Testis (tissue), 2 donors: ENCODE data around the gene HTR4.

Source experiments
- CTCF ChIP-seq, 3 experiments: fragments of 450-650 bp in 2 of 3; fragments of 200-600 bp in 1 of 3; sonication (generic) in 1 of 3; IDR thresholded peaks; one replicate each; pipeline ENCODE4 v1.5.1; 2016 to 2019; ENCODE audit warnings: antibody characterized with exemption in 3 of 3, mild to moderate bottlenecking in 2 of 3, moderate library complexity in 1 of 3
- POLR2A ChIP-seq: fragments of 450-650 bp; IDR thresholded peaks from one replicate; pipeline ENCODE4 v1.6.1; 2017; ENCODE audit warnings: antibody characterized with exemption, mild to moderate bottlenecking, moderate library complexity

DNA sequence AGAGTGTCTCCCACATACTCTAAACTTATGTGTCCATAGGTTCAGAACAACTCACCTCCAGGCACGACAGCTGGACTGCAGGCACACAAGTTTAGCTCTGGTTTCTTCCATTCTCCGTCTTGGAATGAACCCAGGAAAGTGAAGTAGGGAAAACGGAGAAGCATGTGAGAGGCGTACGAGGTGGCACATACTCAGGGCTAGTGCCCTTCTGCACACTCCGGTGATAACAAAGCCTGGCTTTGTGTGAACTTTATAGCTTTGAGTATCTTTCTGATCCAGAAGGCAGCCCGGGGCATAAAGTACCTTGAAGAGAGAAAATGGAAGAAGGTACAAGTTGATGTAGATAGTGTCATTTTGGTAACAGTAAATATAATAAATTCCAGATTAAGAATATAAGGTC, 11.1 kb upstream of the HTR4 start:
- TF ChIP-seq CTCF (IDR thresholded peaks at IDR 0.05) (no peak), POLR2A (no peak)
